IMR-90 (cell line): ENCODE data around the gene BSPRY. TPM values are rescaled to one million over a fixed set of nuclear protein-coding genes. Genes with fewer than 3 reads are reported as not detected.

Source experiments
- ATAC-seq: fragments of 200-7000 bp; cut with Tn5 transposase; 2 replicates; pipeline ENCODE4 v1.9.1; 2020; ENCODE audit warnings: low read depth, mild to moderate bottlenecking, moderate library complexity
- BruUV-seq: library from RNA; stranded (reverse); fragments of 400-500 nt; replicated peaks from 2 replicates; lab custom pipeline; 2021; lab: Mats Ljungman, UMichigan
- CTCF ChIA-PET: fragments of 300-600 bp; formaldehyde crosslinking; extraction: SDS; loops from one replicate; lab custom pipeline; 2021; ENCODE audit warnings: antibody characterized with exemption; lab: Yijun Ruan, JAX
- POLR2A ChIA-PET: fragments of 300-600 bp; sonication (Branson Sonifier 250); formaldehyde crosslinking; loops from one replicate; lab custom pipeline; 2022; ENCODE audit warnings: antibody characterized with exemption; ENCODE audit not compliant: unreplicated experiment; lab: Charles Lee
- DNase-seq: peaks from one replicate; pipeline ENCODE4 v3.0.0; 2013
- H2AFZ ChIP-seq: replicated peaks from 2 replicates; pipeline ENCODE3; 2013; ENCODE audit warnings: low read length, mild to moderate bottlenecking; ENCODE audit not compliant: poor library complexity
- H2AK5ac ChIP-seq: 2 replicates; pipeline ENCODE4 v1.6.1; 2013; ENCODE audit warnings: low read depth, low read length, inconsistent platforms
- H2AK9ac ChIP-seq: replicated peaks from 2 replicates; pipeline ENCODE3; 2013; ENCODE audit warnings: mild to moderate bottlenecking, low read depth, low read length, moderate library complexity; ENCODE audit not compliant: poor library complexity
- H2BK120ac ChIP-seq: 2 replicates; pipeline ENCODE4 v1.6.1; 2013; ENCODE audit warnings: low read depth, low read length, inconsistent platforms
- H2BK15ac ChIP-seq: 3 replicates; pipeline ENCODE4 v1.6.1; 2013; ENCODE audit warnings: low read depth, low read length, inconsistent platforms
- H2BK20ac ChIP-seq: 2 replicates; pipeline ENCODE4 v1.6.1; 2013; ENCODE audit warnings: low read depth, mild to moderate bottlenecking, inconsistent platforms, low read length, moderate library complexity
- H2BK5ac ChIP-seq: 2 replicates; pipeline ENCODE4 v1.6.1; 2013; ENCODE audit warnings: mild to moderate bottlenecking, low read depth, low read length, inconsistent platforms; ENCODE audit not compliant: poor library complexity, severe bottlenecking
- H3K14ac ChIP-seq: replicated peaks from 2 replicates; pipeline ENCODE4 v1.6.1; 2013; ENCODE audit warnings: low read depth, low read length, inconsistent platforms
- H3K18ac ChIP-seq: 2 replicates; pipeline ENCODE4 v1.6.1; 2013; ENCODE audit warnings: low read depth, low read length, control low read depth
- H3K23ac ChIP-seq: 2 replicates; pipeline ENCODE4 v1.6.1; 2013; ENCODE audit warnings: low read depth, low read length, inconsistent platforms
- H3K27ac ChIP-seq: 2 replicates; pipeline ENCODE4 v1.5.1; 2013; ENCODE audit warnings: mild to moderate bottlenecking, control low read depth, low read length; ENCODE audit not compliant: insufficient read depth
- H3K27me3 ChIP-seq: 2 replicates; pipeline ENCODE4 v1.6.1; 2013; ENCODE audit warnings: low read length; ENCODE audit not compliant: control insufficient read depth, insufficient read depth
- H3K36me3 ChIP-seq: 2 replicates; pipeline ENCODE4 v1.6.1; 2013; ENCODE audit warnings: low read length, mixed read lengths; ENCODE audit not compliant: control insufficient read depth, insufficient read depth
- H3K4ac ChIP-seq: 2 replicates; pipeline ENCODE4 v1.6.1; 2013; ENCODE audit warnings: low read depth, low read length, inconsistent platforms
- H3K4me1 ChIP-seq: 2 replicates; pipeline ENCODE4 v1.6.1; 2013; ENCODE audit warnings: low read length, mixed read lengths; ENCODE audit not compliant: control insufficient read depth, insufficient read depth
- H3K4me2 ChIP-seq: 2 replicates; pipeline ENCODE4 v1.6.1; 2013; ENCODE audit warnings: low read depth, mild to moderate bottlenecking, control low read depth, low read length, moderate library complexity
- H3K4me3 ChIP-seq: 2 replicates; pipeline ENCODE4 v1.5.1; 2013; ENCODE audit warnings: low read depth, mild to moderate bottlenecking, control low read depth, low read length, moderate library complexity; ENCODE audit not compliant: insufficient read depth
- H3K56ac ChIP-seq: 2 replicates; pipeline ENCODE4 v1.6.1; 2013; ENCODE audit warnings: low read length, inconsistent platforms; ENCODE audit not compliant: insufficient read depth; ENCODE audit errors: extremely low read depth
- H3K79me1 ChIP-seq, 2 experiments: 2 replicates each; pipeline ENCODE4 v1.6.1; 2013; ENCODE audit warnings: low read length in 2 of 2, inconsistent platforms in 1 of 2, low read depth in 1 of 2
- H3K9ac ChIP-seq: 2 replicates; pipeline ENCODE4 v1.6.1; 2013; ENCODE audit warnings: low read depth, low read length, control low read depth
- H3K9me1 ChIP-seq: 2 replicates; pipeline ENCODE4 v1.6.1; 2013; ENCODE audit warnings: low read length, inconsistent platforms; ENCODE audit not compliant: insufficient read depth
- H3K9me3 ChIP-seq: 2 replicates; pipeline ENCODE4 v1.6.1; 2013; ENCODE audit warnings: low read length; ENCODE audit not compliant: control insufficient read depth, insufficient read depth
- H4K20me1 ChIP-seq: 2 replicates; pipeline ENCODE4 v1.6.1; 2013; ENCODE audit warnings: low read length, inconsistent platforms; ENCODE audit not compliant: insufficient read depth
- H4K5ac ChIP-seq: 2 replicates; pipeline ENCODE4 v1.6.1; 2013; ENCODE audit warnings: mild to moderate bottlenecking, low read depth, low read length, control low read depth
- H4K8ac ChIP-seq, 2 experiments: 2 replicates each; pipeline ENCODE4 v1.6.1; 2013; ENCODE audit warnings: low read depth in 2 of 2, low read length in 2 of 2, control low read depth in 1 of 2, inconsistent platforms in 1 of 2
- H4K91ac ChIP-seq: 2 replicates; pipeline ENCODE4 v1.6.1; 2013; ENCODE audit warnings: low read depth, low read length, inconsistent platforms; ENCODE audit not compliant: insufficient read depth
- BHLHE40 ChIP-seq: fragments of 150-350 bp; IDR thresholded peaks from 2 replicates; pipeline ENCODE4 v1.6.1; 2016; ENCODE audit warnings: mild to moderate bottlenecking, low read depth, low read length
- CEBPB ChIP-seq: IDR thresholded peaks from 2 replicates; pipeline ENCODE4 v1.6.1; 2012; ENCODE audit warnings: low read depth, low read length, improper control_type of control experiment
- ELK1 ChIP-seq: fragments of 150-350 bp; IDR thresholded peaks from 2 replicates; pipeline ENCODE4 v1.6.1; 2016; ENCODE audit warnings: low read depth, mild to moderate bottlenecking, low read length, moderate library complexity, borderline replicate concordance
- FOS ChIP-seq: fragments of 150-350 bp; IDR thresholded peaks from 2 replicates; pipeline ENCODE4 v1.6.1; 2016; ENCODE audit warnings: low read depth, low read length
- MAZ ChIP-seq: IDR thresholded peaks from 2 replicates; pipeline ENCODE4 v1.6.1; 2012; ENCODE audit warnings: low read depth, mild to moderate bottlenecking, low read length, improper control_type of control experiment, moderate library complexity, borderline replicate concordance
- NFE2L2 ChIP-seq: fragments of 150-350 bp; IDR thresholded peaks from 2 replicates; pipeline ENCODE4 v1.6.1; 2016; ENCODE audit warnings: low read depth, mild to moderate bottlenecking, low read length
- RCOR1 ChIP-seq: IDR thresholded peaks from 2 replicates; pipeline ENCODE4 v1.6.1; 2012; ENCODE audit warnings: mild to moderate bottlenecking, low read length, improper control_type of control experiment; ENCODE audit not compliant: insufficient replicate concordance
- RFX5 ChIP-seq: IDR thresholded peaks from 2 replicates; pipeline ENCODE4 v1.8.0; 2012; ENCODE audit warnings: low read depth, mild to moderate bottlenecking, low read length, moderate library complexity
- SMC3 ChIP-seq: fragments of 150-350 bp; IDR thresholded peaks from 2 replicates; pipeline ENCODE4 v1.6.1; 2016; ENCODE audit warnings: low read depth, mild to moderate bottlenecking, antibody characterized with exemption, low read length, moderate library complexity
- WGBS, 2 experiments: methylation state at CpG; one replicate each; pipeline versions ENCODE4 v1.1.5 to v1.1.7; 2013; ENCODE audit warnings: missing lambda C conversion rate in 2 of 2; ENCODE audit not compliant: insufficient read length in 1 of 2; ENCODE audit errors: extremely low coverage in 2 of 2; 5-methylcytosine and 5-hydroxymethylcytosine counted together
- dilution Hi-C: fragments of 300-500 bp; cut with HindIII; formaldehyde crosslinking; loops from one replicate; pipeline ENCODE4 v1.14.3; 2018; ENCODE audit warnings: low sequenced_read_pairs; ENCODE audit not compliant: unreplicated experiment
- in situ Hi-C: fragments of 300-500 bp; cut with MboI; formaldehyde crosslinking; loops from 3 replicates; pipeline ENCODE4 v1.14.3; 2019; ENCODE audit warnings: low sequenced_read_pairs, inconsistent platforms, mixed read lengths
- intact Hi-C: fragments of 100-400 bp; cut with micrococcal nuclease; formaldehyde crosslinking; loops from 2 replicates; pipeline ENCODE4 v1.10.0; 2022
- polyA plus RNA-seq, 3 experiments: library from polyadenylated mRNA; depleted of rRNA; stranded (reverse); fragments of >200 nt; gene quantifications; 2 replicates each; pipeline ENCODE4 v1.2.3, GENCODE V29; 2012; ENCODE audit warnings: low replicate concordance in 1 of 3
- total RNA-seq: library from RNA; depleted of rRNA; stranded (reverse); fragments of >200 nt; gene quantifications from 2 replicates; pipeline ENCODE4 v1.2.3, GENCODE V29; 2012
- TF ChIP-seq, protein P1 (sequence below): fragments of 150-350 bp; IDR thresholded peaks from 2 replicates; pipeline ENCODE4 v1.6.1; 2017; ENCODE audit warnings: mild to moderate bottlenecking, antibody characterized with exemption, low read length, low read depth

Gene BSPRY
- total and polyA plus RNA-seq, 2 of the 4 experiments (the other 2 are of a cell fraction): not detected

DNA sequence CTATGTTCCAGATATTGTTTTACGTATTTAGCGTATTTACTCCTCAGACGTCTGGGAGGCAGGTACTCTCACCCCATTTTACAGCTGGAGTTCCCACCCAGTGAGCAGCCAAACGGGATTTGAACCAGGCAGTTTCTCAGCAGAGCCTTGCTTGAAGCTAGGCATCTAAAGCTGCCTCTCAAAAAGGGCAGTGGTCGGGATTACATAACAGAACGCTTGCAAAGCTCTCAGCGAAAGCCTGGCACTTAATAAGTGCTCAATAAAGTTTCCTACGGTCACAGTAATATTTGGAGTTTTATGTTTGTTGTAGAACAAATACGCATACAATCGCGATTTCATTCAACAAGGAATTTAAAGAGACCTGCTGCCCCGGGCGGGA is 286 bp upstream of the BSPRY start:
- no peak overlapping the region for H3K4me2 ChIP-seq
- no peak overlapping the region for H3K4ac ChIP-seq
- intact Hi-C loops: no loop called here
- H2AK9ac ChIP-seq: no peak overlapping the region
- DNase-seq (no peak), ATAC-seq (no peak)
- no peaks in the 10 kb centered on the region for H3K36me3 ChIP-seq
- H3K4me3 ChIP-seq: no peak overlapping the region
- ChIA-PET POLR2A (no interaction called here), CTCF (no interaction called here)
- H2BK5ac ChIP-seq: no peak overlapping the region
- BruUV-seq: no TSS peak
- H4K8ac ChIP-seq: no peak overlapping the region
- TF ChIP-seq SMC3: no peak
- TF ChIP-seq RFX5: no peak
- no peak for TF ChIP-seq NFE2L2
- TF ChIP-seq, protein P1, sequence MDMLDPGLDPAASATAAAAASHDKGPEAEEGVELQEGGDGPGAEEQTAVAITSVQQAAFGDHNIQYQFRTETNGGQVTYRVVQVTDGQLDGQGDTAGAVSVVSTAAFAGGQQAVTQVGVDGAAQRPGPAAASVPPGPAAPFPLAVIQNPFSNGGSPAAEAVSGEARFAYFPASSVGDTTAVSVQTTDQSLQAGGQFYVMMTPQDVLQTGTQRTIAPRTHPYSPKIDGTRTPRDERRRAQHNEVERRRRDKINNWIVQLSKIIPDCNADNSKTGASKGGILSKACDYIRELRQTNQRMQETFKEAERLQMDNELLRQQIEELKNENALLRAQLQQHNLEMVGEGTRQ: no peak
- no peak for TF ChIP-seq MAZ
- no peak for TF ChIP-seq RCOR1
- TF ChIP-seq ELK1: no peak
- no peak for TF ChIP-seq CEBPB
- TF ChIP-seq FOS: no peak
- TF ChIP-seq BHLHE40: no peak
- H3K27ac ChIP-seq: no peak overlapping the region
- no peaks in the 10 kb centered on the region for H3K4me1 ChIP-seq
- H2BK120ac ChIP-seq: no peak overlapping the region
- no peak overlapping the region for H3K56ac ChIP-seq
- H3K18ac ChIP-seq: no peak overlapping the region
- H4K91ac ChIP-seq: no peak overlapping the region
- H2BK15ac ChIP-seq: no peak overlapping the region
- H3K14ac ChIP-seq: no peak overlapping the region
- H3K9me1 ChIP-seq: no peaks in the 10 kb centered on the region
- H2AK5ac ChIP-seq: no peak overlapping the region
- no peaks in the 10 kb centered on the region for H4K20me1 ChIP-seq
- peak overlapping the region; percentile 31; the same call in 1 of the 2 replicates for H3K23ac ChIP-seq
- H3K79me1 ChIP-seq: no peaks in the 10 kb centered on the region
- H3K27me3 ChIP-seq: peaks cover 62% of the 10 kb centered on the region
- H4K5ac ChIP-seq: no peak overlapping the region
- no peak overlapping the region for H3K9ac ChIP-seq
- in situ Hi-C loops: no loop called here
- no peaks in the 10 kb centered on the region for H3K9me3 ChIP-seq
- H2AFZ ChIP-seq: no peak overlapping the region
- no peak overlapping the region for H2BK20ac ChIP-seq
- WGBS, 2 experiments: 80% methylated on average over 2 of the region's 13 CpGs; no CpG with 5 or more reads in 1 of the 2 experiments
- dilution Hi-C loops: no loop called here
